GM18511 (cell line): ENCODE results near the gene ASCC3.

Source experiments
- ATAC-seq: cut with Tn5 transposase; IDR thresholded peaks from one replicate; pipeline ENCODE4 v1.9.1; 2021; ENCODE audit warnings: mild to moderate bottlenecking, moderate library complexity; ENCODE audit not compliant: unreplicated experiment

Gene ASCC3

GRCh38 chr6:100467129-100468015 is 413.8 kb downstream of the ASCC3 start:
- no peak for ATAC-seq

DNA sequence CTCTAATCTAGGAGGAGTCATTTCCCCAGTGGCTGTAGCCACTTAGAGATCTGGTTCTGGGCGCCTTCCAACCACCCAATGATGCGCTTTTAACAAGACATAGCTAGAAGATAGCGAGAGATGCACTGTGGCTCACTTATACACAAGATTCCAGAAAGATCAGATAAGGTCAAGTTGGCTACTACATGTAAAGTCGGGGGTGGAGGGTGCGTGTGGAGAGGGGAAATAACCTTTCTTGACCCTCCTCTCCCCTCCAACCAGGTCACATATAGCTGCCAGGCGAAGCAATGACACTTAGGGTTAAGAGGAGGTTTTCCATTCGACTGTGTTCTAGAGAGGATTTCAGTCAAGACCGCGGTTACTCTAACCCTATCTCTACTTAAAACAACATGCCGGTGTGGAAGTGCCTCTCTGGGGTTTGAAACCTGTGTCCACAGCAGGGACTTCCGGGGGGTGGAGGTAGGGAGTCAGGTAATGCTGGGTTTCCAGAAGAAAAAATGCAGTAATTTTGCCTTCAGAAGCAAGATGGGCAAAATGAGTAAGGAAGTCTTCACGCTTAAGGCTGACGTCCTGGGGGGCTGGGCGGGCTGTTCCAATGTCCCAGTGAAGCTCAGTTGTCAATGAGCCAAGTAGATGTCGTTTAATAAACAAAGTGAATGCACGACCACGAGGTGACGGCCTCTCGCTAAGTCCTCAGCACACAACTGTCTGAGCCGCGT is 414.6 kb downstream of the ASCC3 start:
- ATAC-seq = peak; percentile 38

GRCh38 chr6:100465701-100466409 is 415.3 kb downstream of the ASCC3 start:
- ATAC-seq = no peak

DNA sequence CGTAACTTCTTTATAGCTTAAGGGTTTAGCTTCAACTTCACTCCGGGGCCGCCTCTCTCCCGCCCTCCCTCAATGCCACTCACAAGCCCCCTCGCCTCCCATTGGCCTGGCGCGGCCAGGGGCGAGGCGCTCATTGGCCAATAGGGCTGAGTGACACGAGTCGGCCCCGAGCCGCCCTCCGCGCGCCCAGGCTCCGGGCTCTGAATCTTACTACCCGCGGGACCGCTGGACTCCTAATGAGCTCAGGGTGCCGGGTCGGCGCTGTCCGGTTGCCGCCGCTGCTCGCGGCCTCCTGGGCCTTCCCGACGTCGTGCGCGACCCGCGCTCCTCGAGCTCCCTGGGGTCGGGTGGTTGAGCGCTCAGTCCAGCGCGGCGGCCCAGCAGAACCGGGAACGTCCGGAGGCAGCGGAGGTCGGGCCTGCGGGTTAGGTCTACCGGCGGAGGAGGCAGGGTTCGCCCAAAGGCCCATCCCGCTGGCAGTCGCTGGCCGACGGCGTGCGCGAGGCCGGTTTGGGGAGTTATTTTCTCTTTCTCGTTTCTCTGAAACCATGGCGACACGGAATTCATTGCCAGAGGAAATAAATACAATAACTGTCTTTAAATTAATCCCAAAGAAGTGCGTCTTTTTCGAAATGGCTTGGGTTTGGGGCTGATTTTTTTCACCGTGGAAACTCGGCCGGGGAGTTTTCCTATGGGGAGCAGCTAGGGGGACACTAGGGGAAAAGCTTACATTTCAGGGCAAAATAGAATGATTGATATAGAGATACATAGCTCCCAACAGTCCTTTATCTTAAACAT is 416.0 kb downstream of the ASCC3 start, which contains the start of gene SIM1:
SIM1 (minus strand) TSS at position 19 of the 798 bp plus-strand sequence. CDS start 1,453 bp downstream, outside the sequence.
- no peak for ATAC-seq

DNA sequence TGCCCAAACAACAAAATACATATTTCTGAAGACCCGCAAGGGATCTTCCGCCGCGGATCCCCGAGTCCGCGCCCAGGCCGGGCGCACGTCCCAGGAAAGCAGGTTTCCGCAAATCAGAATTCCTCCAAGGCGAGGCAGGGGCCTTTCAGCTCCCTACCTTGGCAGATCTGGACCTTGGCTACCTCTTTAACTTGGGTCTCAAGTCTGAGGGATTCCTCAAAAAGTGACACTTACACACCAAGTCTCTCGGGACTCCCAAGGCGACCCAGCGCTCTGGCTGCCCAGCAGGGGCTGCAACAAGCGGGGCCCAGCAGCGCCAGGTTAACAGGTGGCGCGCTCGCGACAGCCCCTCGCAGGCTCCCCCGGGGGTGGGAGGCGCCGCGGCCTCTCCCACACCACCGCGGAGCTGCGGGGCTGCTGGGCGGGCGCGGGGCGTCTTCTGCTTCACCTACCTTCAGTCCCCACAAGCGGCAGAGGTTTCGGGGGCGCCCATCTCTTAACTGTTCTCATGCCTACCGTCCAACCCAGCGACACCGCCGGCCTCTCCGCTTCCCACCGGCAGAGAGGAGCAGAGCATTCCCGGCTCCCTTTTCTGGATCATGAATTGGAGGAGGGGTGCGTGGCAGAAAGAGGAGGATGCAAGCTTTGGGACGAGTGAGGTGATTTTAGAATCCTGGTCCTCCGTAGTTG is 416.8 kb downstream of the ASCC3 start:
- ATAC-seq = no peak

GRCh38 chr6:100463630-100464161 is 417.4 kb downstream of the ASCC3 start:
- ATAC-seq = no peak

DNA sequence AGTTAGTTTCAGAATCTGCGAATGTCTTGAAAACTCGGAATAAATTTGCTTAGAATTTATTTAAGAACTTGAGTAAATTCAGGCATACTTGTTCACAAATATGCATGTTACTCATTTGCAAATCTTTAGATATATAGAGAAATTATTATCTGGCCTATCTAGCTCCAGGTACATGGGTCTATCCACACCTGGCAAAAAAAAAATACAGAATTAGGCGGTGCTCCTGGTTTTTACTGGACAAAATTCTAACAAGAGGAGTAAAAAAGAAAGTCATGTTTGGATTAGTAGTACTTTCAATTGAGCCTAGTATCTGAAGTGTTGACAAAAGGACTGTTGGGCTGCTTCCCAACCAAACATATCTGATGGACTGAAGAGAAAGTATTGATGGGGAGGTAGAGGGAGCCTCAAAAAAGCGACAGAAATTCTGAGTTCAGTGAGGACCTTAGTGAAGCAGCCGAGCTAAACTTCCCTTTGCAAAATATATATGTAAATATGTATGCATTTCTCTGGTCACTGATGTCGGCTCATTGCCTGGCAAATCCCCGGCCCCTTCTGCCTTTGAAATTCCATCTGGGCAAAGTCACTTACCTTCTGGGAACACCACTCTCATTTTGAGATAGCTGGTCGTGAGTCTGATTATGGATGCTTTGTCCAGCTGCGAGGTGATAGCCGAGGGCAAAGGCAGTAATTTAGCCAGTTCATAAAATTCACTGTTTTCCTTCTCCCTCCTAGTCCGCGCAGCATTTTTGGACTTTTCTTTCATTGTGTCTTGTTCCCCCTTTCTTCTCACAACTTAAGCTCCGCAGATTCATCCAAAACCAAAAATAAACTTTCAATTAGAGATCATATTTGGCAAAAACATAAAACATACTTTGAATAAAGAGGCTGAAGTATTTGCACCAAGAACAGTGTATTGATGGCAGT is 418.2 kb downstream of the ASCC3 start:
- no peak for ATAC-seq

- no peak for ATAC-seq
Measured at GRCh38 chr6:100461917-100462705, 419.0 kb downstream of the ASCC3 start.

- no peak for ATAC-seq
Measured at GRCh38 chr6:100461278-100461916, 419.7 kb downstream of the ASCC3 start.

- ATAC-seq = no peak
Measured at GRCh38 chr6:100460650-100461204, 420.4 kb downstream of the ASCC3 start.

GRCh38 chr6:100459592-100460184 is 421.4 kb downstream of the ASCC3 start:
- ATAC-seq = no peak

DNA sequence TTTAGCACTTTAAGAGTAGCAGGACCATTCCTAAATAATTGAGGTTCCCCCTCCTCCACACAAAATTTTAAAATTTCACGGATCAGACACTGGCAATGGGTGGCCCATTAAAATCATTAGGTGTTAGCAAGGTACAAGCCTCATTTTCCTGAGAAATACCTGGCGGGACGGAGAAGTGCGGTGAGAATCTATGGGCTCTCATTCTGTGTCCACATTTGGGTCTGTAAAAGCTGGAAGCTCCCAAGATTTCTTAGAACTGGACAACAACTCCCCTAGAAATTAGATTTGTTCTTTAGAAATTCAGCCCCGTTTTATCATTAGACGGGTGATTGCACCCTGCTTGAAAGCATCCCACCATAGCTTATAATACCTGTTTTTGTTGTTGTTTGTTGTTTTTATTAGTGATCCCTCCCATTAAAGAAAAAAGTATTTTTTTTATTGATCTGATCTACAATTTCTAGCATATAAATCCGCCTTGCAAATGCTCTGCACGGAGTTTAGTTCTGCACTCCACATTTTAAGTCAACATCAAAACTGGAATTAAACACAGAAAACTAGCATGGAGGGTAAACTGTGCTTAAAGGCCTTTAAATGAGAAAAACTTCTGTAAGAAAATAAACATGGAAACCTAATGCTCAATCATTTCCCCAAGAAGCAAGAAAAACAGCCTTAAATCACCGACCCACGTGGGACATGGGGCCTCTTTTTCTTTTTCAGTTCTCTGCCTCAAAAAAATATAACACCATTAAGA is 422.1 kb downstream of the ASCC3 start:
- ATAC-seq = no peak
